Kidney (tissue), 14 donors: Measurements from ENCODE around the gene LEUTX. TPM values are rescaled to one million over a fixed set of nuclear protein-coding genes. Genes with fewer than 3 reads are reported as not detected.

Experiments used
- DNase-seq, 5 donors: peaks; one replicate each; pipeline ENCODE4 v3.0.0-alpha.2; 2013 to 2020
- FAIRE-seq: peaks from 2 replicates; lab custom pipeline; 2012; peaks lifted over from hg19 to GRCh38; lab: Jason Lieb, UNC
- H3K27ac ChIP-seq, 2 donors: one replicate each; pipeline ENCODE4 v1.7.0; 2013; ENCODE audit warnings: low read depth in 2 of 2, low read length in 2 of 2, inconsistent platforms in 1 of 2
- H3K27me3 ChIP-seq: one replicate; pipeline ENCODE4 v1.7.1; 2013; ENCODE audit warnings: low read length, inconsistent platforms; ENCODE audit not compliant: control insufficient read depth, insufficient read depth
- H3K36me3 ChIP-seq, 3 donors: one replicate each; pipeline versions ENCODE4 v1.7.0 to v1.7.1; 2013; ENCODE audit warnings: low read length in 3 of 3, control low read depth in 1 of 3, inconsistent platforms in 1 of 3; ENCODE audit not compliant: insufficient read depth in 3 of 3, control insufficient read depth in 2 of 3
- H3K4me1 ChIP-seq, 3 donors: one replicate each; pipeline versions ENCODE4 v1.7.0 to v1.7.1; 2013; ENCODE audit warnings: low read length in 3 of 3, inconsistent platforms in 1 of 3, low read depth in 1 of 3; ENCODE audit not compliant: control insufficient read depth in 2 of 3, insufficient read depth in 2 of 3
- H3K4me3 ChIP-seq, 3 donors: one replicate each; pipeline versions ENCODE4 v1.7.0 to v1.8.1; 2013; ENCODE audit warnings: low read length in 3 of 3, control low read depth in 1 of 3, inconsistent platforms in 1 of 3
- H3K9ac ChIP-seq, 3 donors: one replicate each; pipeline versions ENCODE4 v1.7.0 to v1.7.1; 2013; ENCODE audit warnings: low read length in 3 of 3, control low read depth in 1 of 3, inconsistent platforms in 1 of 3
- H3K9me3 ChIP-seq, 3 donors: one replicate each; pipeline versions ENCODE4 v1.7.0 to v1.7.1; 2013; ENCODE audit warnings: low read length in 3 of 3, control low read depth in 1 of 3, inconsistent platforms in 1 of 3; ENCODE audit not compliant: control insufficient read depth in 2 of 3, insufficient read depth in 1 of 3
- CTCF ChIP-seq: IDR thresholded peaks from 3 replicates; pipeline ENCODE4 v1.5.1; 2012; ENCODE audit warnings: mild to moderate bottlenecking, moderate library complexity, borderline replicate concordance; ENCODE audit not compliant: insufficient read depth; ENCODE audit errors: extremely low read depth
- intact Hi-C: fragments of 100-400 bp; cut with DNase I; formaldehyde crosslinking; loops from one replicate; pipeline ENCODE4 v1.11.1; 2022
- polyA plus RNA-seq: library from polyadenylated mRNA; stranded (reverse); fragments of 350-450 nt; fragmentation: Illumina TruSeq; extraction: RNeasy Lipid Tissue Mini Kit (QIAGEN cat#74804); gene quantifications from one replicate; pipeline ENCODE4 v1.2.3, GENCODE V29; 2014; ENCODE audit warnings: low read depth, low replicate concordance; ENCODE audit not compliant: insufficient read depth
- total RNA-seq: library from RNA; stranded (reverse); fragmentation: NEBNext Ultra II Directional; extraction: Animal tissue kit (Norgen Biotek cat#: 25700); gene quantifications from one replicate; pipeline ENCODE4 v1.2.1, GENCODE V29; 2021
- donor health status: control.
- donor health status: control.
- donor health status: control.
- donor health status: control.
- donor health status: control.
- donor health status: DM: yes; HTN: yes; CAD: no.
- donor health status: Normal renal cell carcinoma (clear cell type).

Gene LEUTX
- total and polyA plus RNA-seq, 2 donors from 2014 or later = not detected

- TF ChIP-seq CTCF = peak; percentile 57
- no peaks in the 10 kb centered on the region for H3K27me3 ChIP-seq
- no peak overlapping the region for H3K27ac ChIP-seq
- no peaks in the 10 kb centered on the region for H3K4me1 ChIP-seq
- no peaks in the 10 kb centered on the region for H3K36me3 ChIP-seq
- DNase-seq (peak in 3 of 5 donors; percentile 14 to 67 (median 45)), FAIRE-seq (no peak)
- H3K4me3 ChIP-seq = no peak overlapping the region
- no peak overlapping the region for H3K9ac ChIP-seq
- no peaks in the 10 kb centered on the region for H3K9me3 ChIP-seq
- intact Hi-C loops = no loop called here
These were observed 13.3 kb upstream of the LEUTX start for GRCh38 chr19:39765091-39766076.

DNA sequence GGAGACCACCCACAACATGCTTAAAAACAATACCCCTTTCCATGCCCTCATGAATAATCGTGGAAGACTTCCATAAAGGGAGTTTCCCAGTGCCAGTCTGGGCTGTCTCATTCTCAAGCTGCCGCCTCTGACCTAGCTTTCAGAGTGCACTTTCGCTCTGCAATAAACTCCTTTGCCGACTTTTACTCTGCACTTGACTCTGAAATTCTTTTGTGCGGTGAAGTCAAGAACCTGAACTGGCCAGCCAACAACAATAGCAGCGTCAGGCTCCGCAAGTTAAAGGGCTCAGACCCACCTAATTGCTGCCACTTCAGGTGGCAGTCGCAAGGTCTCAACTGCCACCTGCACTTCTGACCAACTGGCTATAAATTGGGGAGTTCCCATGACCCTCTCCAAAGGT is 10.3 kb upstream of the LEUTX start:
- no peak overlapping the region for H3K4me3 ChIP-seq
- intact Hi-C loops = no loop called here
- TF ChIP-seq CTCF = no peak
- H3K9ac ChIP-seq = no peak overlapping the region
- H3K27me3 ChIP-seq = no peaks in the 10 kb centered on the region
- no peak overlapping the region for H3K27ac ChIP-seq
- no peaks in the 10 kb centered on the region for H3K4me1 ChIP-seq
- FAIRE-seq (no peak), DNase-seq (peak in 3 of 5 donors; percentile 16 to 48 (median 37))
- no peaks in the 10 kb centered on the region for H3K9me3 ChIP-seq
- H3K36me3 ChIP-seq = no peaks in the 10 kb centered on the region

GRCh38 chr19:39768786-39769185 is 9.9 kb upstream of the LEUTX start:
- Histone ChIP-seq H3K9me3 (no peaks in the 10 kb centered on the region), H3K9ac (no peak overlapping the region), H3K4me1 (no peaks in the 10 kb centered on the region), H3K36me3 (no peaks in the 10 kb centered on the region), H3K27ac (no peak overlapping the region), H3K4me3 (no peak overlapping the region), H3K27me3 (no peaks in the 10 kb centered on the region)
- DNase-seq = peak in 3 of 5 donors; percentile 18 to 56 (median 55)
- intact Hi-C loops = no loop called here
- FAIRE-seq = no peak
- no peak for TF ChIP-seq CTCF
